GM21576 (cell line): ENCODE results near the gene ALK.

ENCODE experiments used
- ATAC-seq: cut with Tn5 transposase; IDR thresholded peaks from one replicate; pipeline ENCODE4 v1.9.1; 2021; ENCODE audit warnings: mild to moderate bottlenecking, moderate library complexity; ENCODE audit not compliant: unreplicated experiment

ALK gene

DNA sequence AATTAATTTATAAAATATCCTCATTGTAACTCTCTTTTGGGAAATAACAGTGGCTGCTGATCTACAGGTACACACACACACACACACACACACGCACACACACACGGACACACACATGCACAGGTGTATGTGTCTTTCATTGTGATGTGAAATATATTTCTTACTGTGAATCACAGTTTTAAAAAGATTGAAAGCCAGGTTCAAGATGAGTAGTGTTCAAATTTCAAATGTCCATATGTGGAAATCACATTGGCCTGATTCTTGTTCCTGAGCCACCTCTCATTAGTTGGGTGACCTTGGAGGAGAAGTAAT lies 372.4 kb downstream of the ALK start:
- ATAC-seq: no peak

DNA sequence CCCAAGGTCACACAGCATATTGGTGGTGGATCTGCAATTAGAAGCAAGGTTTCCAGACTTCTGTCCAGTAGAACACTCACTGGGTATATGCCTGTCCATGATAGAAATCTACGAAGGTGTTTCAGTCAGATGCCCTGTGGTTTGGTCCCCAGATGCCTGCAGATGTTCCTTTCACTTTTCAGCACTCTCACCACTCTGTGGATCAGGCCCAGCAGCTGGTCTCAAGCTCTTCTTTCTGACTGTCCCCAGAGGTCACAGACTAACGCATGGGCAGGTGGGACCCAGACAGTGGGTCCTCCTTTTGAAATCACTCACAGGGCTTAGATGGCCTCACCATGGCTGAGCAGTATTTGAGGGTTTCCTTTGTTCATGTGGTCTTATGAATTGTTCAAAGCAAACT lies 376.5 kb downstream of the ALK start:
- ATAC-seq: no peak

- ATAC-seq: no peak
Measured at GRCh38 chr2:29544031-29544430, 377.4 kb downstream of the ALK start.

- no peak for ATAC-seq
Measured at GRCh38 chr2:29535188-29535587, 386.2 kb downstream of the ALK start.

- no peak for ATAC-seq
Measured at GRCh38 chr2:29532436-29532835, 388.9 kb downstream of the ALK start.

DNA sequence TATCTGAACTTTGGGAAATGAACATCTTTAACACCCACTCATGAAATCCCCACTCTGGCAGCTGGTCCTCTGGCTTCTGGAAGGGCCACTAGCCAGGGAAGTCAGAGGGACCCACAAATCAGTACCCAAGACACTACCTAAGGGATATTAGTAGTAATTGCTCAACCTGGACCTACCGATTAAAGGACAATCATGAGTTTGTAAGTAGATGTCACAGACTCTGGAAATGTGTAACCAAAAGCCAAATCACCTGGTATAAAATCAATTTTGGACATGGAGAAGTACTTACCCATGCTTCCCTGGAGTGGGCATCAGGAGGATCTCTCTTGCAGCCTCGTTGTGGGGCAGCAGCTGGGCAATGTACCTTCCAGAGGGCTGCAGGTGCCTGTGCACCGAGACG lies 389.8 kb downstream of the ALK start:
- ATAC-seq: no peak

DNA sequence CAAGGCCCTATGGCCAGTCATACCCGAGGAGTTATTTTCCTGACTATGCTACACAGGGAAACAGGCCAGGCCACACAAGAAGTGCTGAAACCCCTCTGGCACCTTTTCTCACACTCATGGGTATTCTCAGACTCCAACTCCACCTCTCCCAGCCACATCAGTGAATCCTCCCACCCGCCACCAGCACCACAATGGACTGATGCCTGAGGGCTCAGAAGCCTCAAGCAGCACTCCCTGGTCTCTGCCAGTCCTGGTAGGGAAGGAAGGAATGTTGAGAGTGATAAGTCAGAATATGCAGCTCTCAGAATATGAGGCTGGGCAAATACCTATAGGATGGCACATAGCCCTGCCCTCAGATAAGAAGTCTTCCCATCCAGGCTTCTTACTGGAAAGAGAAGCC lies 391.1 kb downstream of the ALK start:
- ATAC-seq: no peak

- ATAC-seq: no peak
Measured at GRCh38 chr2:29528891-29529520, 392.4 kb downstream of the ALK start.

GRCh38 chr2:29528371-29528770 lies 393.0 kb downstream of the ALK start:
- no peak for ATAC-seq

DNA sequence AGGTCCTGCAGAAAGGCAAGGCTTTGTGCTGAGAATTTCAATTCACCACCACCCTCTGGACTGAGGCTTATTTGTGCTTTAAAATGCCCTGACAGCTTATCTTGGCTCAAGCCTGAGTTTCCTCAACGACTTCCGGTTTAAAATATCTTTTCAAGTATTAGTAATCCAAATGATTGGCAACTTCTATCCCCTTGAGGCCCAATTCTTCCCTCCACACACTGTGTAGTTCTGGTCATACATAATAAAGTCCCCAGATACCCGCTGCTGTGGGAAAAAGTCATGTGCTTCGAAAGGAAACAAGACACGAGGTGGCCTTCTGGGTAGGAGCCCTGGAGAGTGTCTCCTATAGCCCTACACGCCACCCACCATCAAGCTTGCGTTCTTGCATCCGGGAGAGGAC lies 393.4 kb downstream of the ALK start:
- no peak for ATAC-seq

DNA sequence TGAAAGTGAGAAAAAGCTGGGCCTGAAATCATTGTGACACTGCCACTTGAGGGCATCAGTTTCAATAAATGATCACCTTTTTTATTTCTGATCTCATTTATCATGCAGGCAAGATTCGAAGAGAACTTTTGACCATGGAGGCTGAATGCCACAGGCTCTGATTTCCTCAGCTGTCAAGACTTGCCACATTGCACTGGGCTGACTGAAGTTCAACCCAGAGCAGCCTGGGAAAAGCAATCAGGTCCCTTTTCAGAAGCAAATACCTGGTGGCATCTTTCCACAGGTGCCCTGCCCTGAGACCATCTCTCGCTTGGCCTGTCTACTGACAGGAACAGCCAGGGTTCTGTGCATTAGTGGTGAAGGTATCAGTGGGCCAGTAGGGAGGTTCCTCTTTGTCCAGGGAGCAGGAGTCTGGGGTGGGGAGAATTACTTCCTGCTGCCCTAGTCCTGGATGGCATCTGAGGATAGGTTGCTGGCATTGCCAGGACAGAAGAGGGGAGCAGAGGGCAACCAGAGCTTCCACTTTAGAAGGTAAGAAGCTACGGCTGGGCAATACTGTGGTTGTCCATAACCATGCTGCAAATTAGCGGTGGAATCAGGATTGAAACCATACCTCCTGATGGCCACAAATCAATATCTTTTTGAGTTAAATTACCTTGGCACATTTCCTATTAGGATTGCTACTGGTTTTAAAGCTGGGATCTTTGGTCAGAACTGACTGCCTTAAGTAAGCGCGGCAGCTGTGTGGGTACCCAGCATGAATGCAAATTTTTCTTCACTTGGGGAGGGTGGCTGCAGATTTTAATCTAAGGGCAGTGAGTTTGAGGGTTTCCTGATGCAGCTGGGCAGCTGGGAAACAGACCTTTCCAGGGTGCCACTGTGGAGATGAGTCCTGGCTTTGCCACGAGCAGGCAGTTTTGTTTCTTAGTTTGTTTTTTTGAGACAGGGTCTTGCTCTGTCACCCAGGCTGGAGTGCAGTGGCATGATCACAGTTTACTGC lies 394.5 kb downstream of the ALK start:
- no peak for ATAC-seq

GRCh38 chr2:29525921-29526320 lies 395.5 kb downstream of the ALK start:
- ATAC-seq: no peak

GRCh38 chr2:29524652-29525051 lies 396.7 kb downstream of the ALK start:
- ATAC-seq: no peak

DNA sequence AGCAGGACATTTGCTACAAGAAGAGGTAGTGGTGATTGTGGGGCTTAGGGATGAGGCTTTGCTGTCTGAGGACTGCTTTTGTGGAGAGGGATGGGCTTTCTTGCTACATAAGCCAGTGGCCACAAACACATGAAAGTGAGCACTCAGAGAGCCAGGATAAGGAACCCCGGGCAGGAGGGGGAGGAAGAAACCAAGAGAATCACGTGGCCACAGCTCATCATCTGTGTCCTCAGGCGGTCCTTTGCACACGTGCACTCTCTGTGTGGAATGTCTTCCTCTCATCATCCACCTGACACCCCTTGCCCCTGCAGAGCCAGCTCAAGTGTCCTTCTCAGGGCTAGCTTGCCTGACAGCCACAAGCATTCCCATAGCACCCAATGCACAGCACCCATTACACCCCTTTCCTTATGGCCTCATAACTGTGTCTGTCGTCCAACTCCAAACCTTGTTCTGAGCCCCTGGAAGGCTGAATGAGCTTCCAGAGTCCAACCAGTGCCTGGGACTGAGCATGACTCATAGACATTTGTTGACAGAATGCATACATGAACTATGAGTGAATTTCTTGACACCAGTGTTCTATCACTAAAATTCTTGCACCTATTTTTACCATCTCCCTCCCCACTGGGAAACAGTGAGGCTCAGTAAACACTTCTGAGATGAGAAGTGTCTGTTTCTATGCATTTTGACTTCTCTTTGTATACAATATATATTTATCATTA lies 398.3 kb downstream of the ALK start:
- ATAC-seq: no peak

DNA sequence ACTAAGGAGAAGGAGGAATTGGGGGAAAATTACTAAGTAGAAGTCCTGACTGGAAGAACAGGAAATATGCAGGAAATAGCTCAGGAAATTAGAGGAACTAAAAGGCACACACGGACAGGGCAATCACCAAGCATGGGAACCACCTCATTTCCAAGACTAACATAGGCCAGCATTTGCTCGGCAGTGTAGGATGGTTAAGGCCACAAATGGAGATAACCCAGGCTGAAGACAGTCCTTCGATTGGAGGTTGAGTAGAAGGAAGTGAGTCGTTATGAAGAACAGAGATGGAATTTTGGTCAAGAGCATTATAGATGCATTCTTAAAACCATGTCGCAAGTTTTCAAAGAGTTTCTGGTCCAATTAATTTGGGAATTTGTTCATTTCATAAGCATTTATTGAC lies 401.4 kb downstream of the ALK start:
- ATAC-seq: no peak

DNA sequence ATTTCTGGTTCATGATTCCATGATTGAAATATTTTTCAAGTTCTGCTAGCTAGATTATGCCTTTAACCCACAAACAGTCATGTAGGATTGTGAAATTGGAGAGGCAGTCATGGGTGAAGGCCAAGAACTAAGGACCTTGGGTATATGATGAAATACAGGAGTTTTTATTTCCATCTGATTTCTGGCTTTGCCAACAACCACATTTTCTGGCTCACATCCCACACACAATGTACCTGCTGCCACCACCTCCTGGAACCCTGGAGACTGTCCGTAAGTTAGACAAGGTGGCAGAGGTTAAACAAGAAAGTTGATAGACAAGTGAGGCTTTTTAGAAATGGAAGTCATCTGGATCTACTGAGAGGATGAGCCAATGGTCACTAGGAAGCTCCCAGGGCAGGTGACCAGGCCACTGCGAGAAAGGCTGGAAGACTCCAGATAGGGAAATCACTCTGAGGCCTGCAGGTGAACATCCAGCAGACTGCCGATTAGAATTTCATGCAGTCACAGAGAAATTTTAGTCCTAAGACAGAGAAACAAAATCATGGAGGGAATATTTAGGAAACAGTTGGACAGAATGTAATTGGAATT lies 402.0 kb downstream of the ALK start:
- ATAC-seq: no peak

GRCh38 chr2:29518646-29519337 lies 402.6 kb downstream of the ALK start:
- ATAC-seq: no peak

DNA sequence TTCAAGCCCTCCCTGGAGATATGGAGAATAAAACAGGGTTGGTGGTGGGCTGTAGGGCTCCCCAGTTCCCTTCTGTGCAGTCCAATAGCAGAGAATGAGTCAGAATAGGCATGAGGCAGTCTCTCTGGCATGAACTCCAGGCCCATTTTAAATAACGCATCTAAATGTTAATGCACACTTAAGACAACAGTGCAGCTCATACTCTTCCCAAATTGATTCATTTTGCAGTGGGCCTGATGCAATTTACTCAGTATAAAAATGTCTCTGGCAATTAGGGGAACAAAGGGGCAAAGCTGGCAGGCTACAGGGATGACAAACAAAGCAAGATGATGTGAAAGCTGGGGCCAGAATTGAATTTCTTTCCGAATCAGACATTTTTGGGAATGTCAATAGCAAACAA lies 403.4 kb downstream of the ALK start:
- ATAC-seq: no peak

GRCh38 chr2:29517413-29517812 lies 404.0 kb downstream of the ALK start:
- no peak for ATAC-seq

GRCh38 chr2:29516767-29517166 lies 404.6 kb downstream of the ALK start:
- no peak for ATAC-seq

GRCh38 chr2:29509878-29510277 lies 411.5 kb downstream of the ALK start:
- ATAC-seq: no peak
